MM.1S (cell line): ENCODE measurements around the gene S100A13.

Source experiments
- DNase-seq: peaks from one replicate; pipeline ENCODE4 v3.0.0-alpha.2; 2015
- H2AFZ ChIP-seq: fragments of 300-600 bp; sonication (generic); 2 replicates; pipeline ENCODE4 v1.6.0; 2016; ENCODE audit warnings: antibody characterized with exemption, low read length
- H3F3A ChIP-seq: fragments of 300-600 bp; sonication (generic); 2 replicates; pipeline ENCODE4 v1.6.1; 2016; ENCODE audit warnings: mild to moderate bottlenecking, antibody characterized with exemption, low read length, moderate library complexity, mixed read lengths; ENCODE audit not compliant: insufficient read depth
- H3K27ac ChIP-seq: fragments of 300-600 bp; sonication (generic); 2 replicates; pipeline ENCODE4 v1.5.1; 2016; ENCODE audit warnings: mild to moderate bottlenecking, low read length
- H3K27me3 ChIP-seq: fragments of 300-600 bp; sonication (generic); replicated peaks from 2 replicates; pipeline ENCODE4 v1.6.0; 2016; ENCODE audit warnings: low read length; ENCODE audit not compliant: insufficient read depth
- H3K36me3 ChIP-seq: fragments of 300-600 bp; sonication (generic); replicated peaks from 2 replicates; pipeline ENCODE4 v1.6.1; 2016; ENCODE audit warnings: mild to moderate bottlenecking, low read length, mixed read lengths; ENCODE audit not compliant: insufficient read depth
- H3K4me1 ChIP-seq: fragments of 300-600 bp; sonication (generic); 2 replicates; pipeline ENCODE4 v1.6.1; 2016; ENCODE audit warnings: low read length, mixed read lengths
- H3K4me2 ChIP-seq: fragments of 300-600 bp; sonication (generic); 2 replicates; pipeline ENCODE4 v1.6.0; 2016; ENCODE audit warnings: low read depth, low read length
- H3K4me3 ChIP-seq: fragments of 300-600 bp; sonication (generic); 2 replicates; pipeline ENCODE4 v1.5.1; 2016; ENCODE audit warnings: low read length, mixed read lengths
- H3K79me2 ChIP-seq: fragments of 300-600 bp; sonication (generic); 2 replicates; pipeline ENCODE4 v1.6.1; 2016; ENCODE audit warnings: mixed run types, low read length, mixed read lengths
- H3K9ac ChIP-seq: fragments of 300-600 bp; sonication (generic); 2 replicates; pipeline ENCODE4 v1.6.1; 2016; ENCODE audit warnings: low read length, mixed read lengths
- H3K9me2 ChIP-seq: fragments of 300-600 bp; sonication (generic); replicated peaks from 2 replicates; pipeline ENCODE4 v1.6.1; 2016; ENCODE audit warnings: mild to moderate bottlenecking, low read length, mixed read lengths; ENCODE audit not compliant: insufficient read depth
- H3K9me3 ChIP-seq: fragments of 300-600 bp; sonication (generic); replicated peaks from 2 replicates; pipeline ENCODE4 v1.6.1; 2016; ENCODE audit warnings: mild to moderate bottlenecking, low read length, mixed read lengths; ENCODE audit not compliant: insufficient read depth
- H4K20me1 ChIP-seq: fragments of 300-600 bp; sonication (generic); 2 replicates; pipeline ENCODE4 v1.6.1; 2016; ENCODE audit warnings: mild to moderate bottlenecking, low read length, moderate library complexity, mixed read lengths; ENCODE audit not compliant: insufficient read depth
- EZH2 ChIP-seq: fragments of 300-600 bp; sonication (generic); optimal IDR thresholded peaks from 2 replicates; pipeline ENCODE3; 2017; ENCODE audit warnings: low read depth, mild to moderate bottlenecking, antibody characterized with exemption, low read length, mixed read lengths
- EZH2phosphoT487 ChIP-seq: fragments of 300-600 bp; sonication (generic); IDR thresholded peaks from 2 replicates; pipeline ENCODE4 v1.6.1; 2018; ENCODE audit warnings: antibody characterized with exemption, low read length
- TF ChIP-seq, protein P1 (sequence below): fragments of 300-600 bp; sonication (generic); IDR thresholded peaks from 2 replicates; pipeline ENCODE4 v1.5.1; 2016; ENCODE audit warnings: antibody characterized with exemption, low read length, mixed read lengths

The S100A13 gene

DNA sequence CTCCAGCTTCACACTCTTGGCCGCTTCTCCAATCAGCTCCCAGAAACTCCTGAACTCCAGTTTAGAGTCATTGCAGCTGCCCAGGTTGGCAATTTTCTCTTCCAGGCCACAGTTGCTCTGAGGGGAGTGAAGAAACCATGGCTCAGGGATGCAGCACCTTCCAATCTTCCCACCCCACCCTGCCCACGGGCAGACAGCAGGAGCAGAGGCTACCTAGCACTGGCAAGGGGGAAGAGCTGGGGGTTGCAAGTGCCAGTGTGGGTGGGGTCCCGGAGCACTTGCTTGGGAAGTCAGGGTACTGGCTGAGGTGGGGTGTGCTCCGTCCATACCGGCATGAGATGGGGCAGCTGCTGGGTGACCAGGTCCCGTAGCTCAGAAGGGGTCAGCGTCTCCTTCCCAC is 12.4 kb downstream of the S100A13 start:
- no peak overlapping the region for H2AFZ ChIP-seq
- no peak overlapping the region for H3K4me2 ChIP-seq
- no peaks in the 10 kb centered on the region for H3K79me2 ChIP-seq
- no peaks in the 10 kb centered on the region; the same call in 1 of the 2 replicates for H3K4me1 ChIP-seq
- no peaks in the 10 kb centered on the region for H3F3A ChIP-seq
- no peak for DNase-seq
- H3K27me3 ChIP-seq, result no peaks in the 10 kb centered on the region
- H3K9ac ChIP-seq, result no peak overlapping the region
- H4K20me1 ChIP-seq, result no peaks in the 10 kb centered on the region
- TF ChIP-seq EZH2phosphoT487 (no peak), EZH2 (no peak)
- TF ChIP-seq, protein P1, sequence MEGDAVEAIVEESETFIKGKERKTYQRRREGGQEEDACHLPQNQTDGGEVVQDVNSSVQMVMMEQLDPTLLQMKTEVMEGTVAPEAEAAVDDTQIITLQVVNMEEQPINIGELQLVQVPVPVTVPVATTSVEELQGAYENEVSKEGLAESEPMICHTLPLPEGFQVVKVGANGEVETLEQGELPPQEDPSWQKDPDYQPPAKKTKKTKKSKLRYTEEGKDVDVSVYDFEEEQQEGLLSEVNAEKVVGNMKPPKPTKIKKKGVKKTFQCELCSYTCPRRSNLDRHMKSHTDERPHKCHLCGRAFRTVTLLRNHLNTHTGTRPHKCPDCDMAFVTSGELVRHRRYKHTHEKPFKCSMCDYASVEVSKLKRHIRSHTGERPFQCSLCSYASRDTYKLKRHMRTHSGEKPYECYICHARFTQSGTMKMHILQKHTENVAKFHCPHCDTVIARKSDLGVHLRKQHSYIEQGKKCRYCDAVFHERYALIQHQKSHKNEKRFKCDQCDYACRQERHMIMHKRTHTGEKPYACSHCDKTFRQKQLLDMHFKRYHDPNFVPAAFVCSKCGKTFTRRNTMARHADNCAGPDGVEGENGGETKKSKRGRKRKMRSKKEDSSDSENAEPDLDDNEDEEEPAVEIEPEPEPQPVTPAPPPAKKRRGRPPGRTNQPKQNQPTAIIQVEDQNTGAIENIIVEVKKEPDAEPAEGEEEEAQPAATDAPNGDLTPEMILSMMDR, result no peak
- H3K9me3 ChIP-seq, result no peaks in the 10 kb centered on the region
- H3K27ac ChIP-seq, result no peak overlapping the region
- H3K9me2 ChIP-seq, result no peaks in the 10 kb centered on the region
- H3K4me3 ChIP-seq, result no peak overlapping the region
- no peaks in the 10 kb centered on the region for H3K36me3 ChIP-seq

DNA sequence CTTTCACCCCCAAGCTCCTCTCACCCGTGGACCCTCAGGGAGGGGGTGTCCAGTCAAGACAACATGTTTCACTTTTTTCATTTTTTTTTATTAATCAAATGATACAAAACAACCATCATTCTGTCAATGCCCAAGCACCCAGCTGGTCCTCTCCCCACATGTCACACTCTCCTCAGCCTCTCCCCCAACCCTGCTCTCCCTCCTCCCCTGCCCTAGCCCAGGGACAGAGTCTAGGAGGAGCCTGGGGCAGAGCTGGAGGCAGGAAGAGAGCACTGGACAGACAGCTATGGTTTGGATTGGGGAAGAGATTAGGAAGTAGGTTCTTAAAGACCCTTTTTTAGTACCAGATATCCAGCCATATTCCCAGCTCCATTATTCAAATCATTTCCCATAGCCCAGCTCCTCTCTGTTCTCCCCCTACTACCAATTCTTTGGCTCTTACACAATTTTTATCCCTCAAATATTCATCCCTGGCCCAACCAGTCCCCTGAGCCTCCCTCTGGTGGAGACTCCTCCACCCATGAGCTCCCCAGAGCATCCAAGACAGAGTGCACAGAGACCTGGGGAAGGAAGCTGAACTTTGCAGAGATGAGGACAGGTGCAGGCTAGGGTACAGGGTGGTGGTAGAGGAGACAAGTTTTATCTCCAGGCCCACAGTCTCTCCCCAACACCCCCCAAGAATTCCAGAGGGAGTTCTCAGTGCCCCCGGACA is 13.0 kb downstream of the S100A13 start:
- DNase-seq, result no peak

DNA sequence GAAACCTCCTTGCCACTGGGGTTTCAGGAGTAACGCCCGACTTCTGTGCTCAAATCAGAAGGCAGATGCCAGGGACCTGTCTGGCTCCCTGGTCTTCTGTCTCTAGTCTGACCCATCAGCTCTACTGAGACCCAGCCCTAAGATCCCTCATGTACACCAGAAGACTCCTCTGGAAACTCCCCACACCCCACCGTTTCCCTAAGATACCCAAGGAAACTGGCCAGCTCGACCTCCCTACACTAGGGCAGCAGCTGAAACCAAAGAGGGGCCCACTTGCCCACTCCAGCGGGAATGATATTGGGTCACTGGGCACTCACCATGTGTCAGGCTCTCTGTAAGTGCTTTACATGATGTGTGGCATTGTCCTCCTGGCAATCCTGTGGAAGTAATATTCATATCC is 13.9 kb downstream of the S100A13 start:
- no peak overlapping the region for H3K4me3 ChIP-seq
- H3K4me1 ChIP-seq, result no peaks in the 10 kb centered on the region; the same call in 1 of the 2 replicates
- no peak for DNase-seq
- no peaks in the 10 kb centered on the region for H3K9me3 ChIP-seq
- no peaks in the 10 kb centered on the region for H3K79me2 ChIP-seq
- no peak overlapping the region for H2AFZ ChIP-seq
- no peaks in the 10 kb centered on the region for H3K9me2 ChIP-seq
- no peaks in the 10 kb centered on the region for H3K27me3 ChIP-seq
- no peak for TF ChIP-seq EZH2
- no peak for TF ChIP-seq EZH2phosphoT487
- TF ChIP-seq, protein P1, result no peak
- H3K4me2 ChIP-seq, result no peak overlapping the region
- no peaks in the 10 kb centered on the region for H4K20me1 ChIP-seq
- H3K9ac ChIP-seq, result no peak overlapping the region
- no peaks in the 10 kb centered on the region for H3F3A ChIP-seq
- no peaks in the 10 kb centered on the region for H3K36me3 ChIP-seq
- H3K27ac ChIP-seq, result no peak overlapping the region

More for the DNA sequence above, 13.0 kb downstream of the S100A13 start:
- TF ChIP-seq EZH2phosphoT487 (no peak), EZH2 (no peak)
- TF ChIP-seq, protein P1, result no peak
- H3K27me3 ChIP-seq, result no peaks in the 10 kb centered on the region
- H3K36me3 ChIP-seq, result no peaks in the 10 kb centered on the region
- H4K20me1 ChIP-seq, result no peaks in the 10 kb centered on the region
- H3K4me2 ChIP-seq, result no peak overlapping the region
- no peaks in the 10 kb centered on the region for H3K9me3 ChIP-seq
- no peak overlapping the region for H3K27ac ChIP-seq
- no peaks in the 10 kb centered on the region for H3K9me2 ChIP-seq
- H3K4me3 ChIP-seq, result no peak overlapping the region
- H3K79me2 ChIP-seq, result no peaks in the 10 kb centered on the region
- no peak overlapping the region for H3K9ac ChIP-seq
- no peaks in the 10 kb centered on the region; the same call in 1 of the 2 replicates for H3K4me1 ChIP-seq
- no peaks in the 10 kb centered on the region for H3F3A ChIP-seq
- H2AFZ ChIP-seq, result no peak overlapping the region
